ENCODE measurements around the gene MGRN1. TPM values are rescaled to one million over a fixed set of nuclear protein-coding genes. Genes with fewer than 3 reads are reported as not detected.

The MGRN1 gene
- total RNA-seq, 4 donors from 2014 or later: 15.8 to 25.6 (median 22.0) TPM

- WGBS, 2 donors: 87 to 88% methylated on average over 19 to 24 of the region's 27 CpGs
- TF ChIP-seq CTCF (IDR thresholded peaks at IDR 0.05) (no peak), POLR2A (IDR thresholded peaks at IDR 0.05) (no peak)
- H3K36me3 ChIP-seq: peaks cover 0 to 54% (median 0%) of the 10 kb centered on the region in 3 donors
- H3K27ac ChIP-seq: no peak overlapping the region
- H3K27me3 ChIP-seq: no peaks in the 10 kb centered on the region
- intact Hi-C loops (cut with DNase I): no loop called here
- H3K9me3 ChIP-seq: no peaks in the 10 kb centered on the region
- no peak overlapping the region for H3K4me3 ChIP-seq
- peaks cover 0 to 21% (median 5%) of the 10 kb centered on the region in 3 donors for H3K4me1 ChIP-seq
- no peak for DNase-seq
Measured at GRCh38 chr16:4639899-4640509, 15.4 kb downstream of the MGRN1 start.

GRCh38 chr16:4640572-4641305 is 16.1 kb downstream of the MGRN1 start:
- peaks cover 0 to 21% (median 5%) of the 10 kb centered on the region in 3 donors for H3K4me1 ChIP-seq
- TF ChIP-seq POLR2A (IDR thresholded peaks at IDR 0.05): no peak
- TF ChIP-seq CTCF (IDR thresholded peaks at IDR 0.05): no peak
- H3K27ac ChIP-seq: no peak overlapping the region
- no peak overlapping the region for H3K4me3 ChIP-seq
- no peaks in the 10 kb centered on the region for H3K9me3 ChIP-seq
- H3K36me3 ChIP-seq: peaks cover 0 to 54% (median 0%) of the 10 kb centered on the region in 3 donors
- DNase-seq: no peak
- intact Hi-C loops (cut with DNase I): no loop called here
- WGBS, 2 donors: 60 to 72% methylated on average over 10 to 11 of the region's 19 CpGs
- H3K27me3 ChIP-seq: no peaks in the 10 kb centered on the region

- Histone ChIP-seq H3K36me3 (peaks cover 0 to 52% (median 0%) of the 10 kb centered on the region in 3 donors), H3K27ac (no peak overlapping the region), H3K4me3 (no peak overlapping the region), H3K27me3 (no peaks in the 10 kb centered on the region), H3K9me3 (no peaks in the 10 kb centered on the region), H3K4me1 (peaks cover 0 to 21% (median 5%) of the 10 kb centered on the region in 3 donors)
- intact Hi-C loops (cut with DNase I): no loop called here
- TF ChIP-seq POLR2A (IDR thresholded peaks at IDR 0.05) (no peak), CTCF (IDR thresholded peaks at IDR 0.05) (no peak)
- 71 to 85% methylated on average over 4 to 5 of the region's 5 CpGs for WGBS, 2 donors
- DNase-seq: no peak
Measured at GRCh38 chr16:4641306-4641687, 16.7 kb downstream of the MGRN1 start.

GRCh38 chr16:4641895-4642294 is 17.3 kb downstream of the MGRN1 start:
- Histone ChIP-seq H3K4me1 (peaks cover 0 to 21% (median 5%) of the 10 kb centered on the region in 3 donors), H3K27ac (no peak overlapping the region), H3K27me3 (no peaks in the 10 kb centered on the region), H3K9me3 (no peaks in the 10 kb centered on the region), H3K4me3 (no peak overlapping the region), H3K36me3 (peaks cover 0 to 55% (median 0%) of the 10 kb centered on the region in 3 donors)
- intact Hi-C loops (cut with DNase I): no loop called here
- TF ChIP-seq POLR2A (IDR thresholded peaks at IDR 0.05) (no peak), CTCF (IDR thresholded peaks at IDR 0.05) (no peak)
- WGBS, 2 donors: 66 to 85% methylated on average over 12 to 14 of the region's 14 CpGs
- no peak for DNase-seq
